ENCODE results near the gene RAB5B. TPM values are rescaled to one million over a fixed set of nuclear protein-coding genes. Genes with fewer than 3 reads are reported as not detected.
A peak's percentile ranks its signal among the peaks of the same experiment; 100 is the strongest.

The RAB5B gene
- total RNA-seq, 1 experiment from 2014 or later: 48.4 TPM

- peak; percentile 48 for DNase-seq
- H3K9ac ChIP-seq (ENCODE audit: extremely low read depth, insufficient read length, low read length): no peak overlapping the region
- H3K4me2 ChIP-seq (ENCODE audit: insufficient read depth, insufficient read length, low read length): no peak overlapping the region
- no CpG with 5 or more reads among the region's 6 CpGs for WGBS (ENCODE audit: extremely low coverage, insufficient read length, low lambda C conversion rate)
- no peak overlapping the region for H3K23ac ChIP-seq (ENCODE audit: insufficient read length, low read depth, low read length)
- H3K4ac ChIP-seq (ENCODE audit: low read depth, low read length): no peak overlapping the region
- H4K5ac ChIP-seq (ENCODE audit: insufficient read length, low read depth, low read length): no peak overlapping the region
- H3K27me3 Mint-ChIP-seq (ENCODE audit: low read depth): no peaks in the 10 kb centered on the region
- no peak overlapping the region for H2AFZ ChIP-seq (ENCODE audit: low read length)
- H3K4me3 Mint-ChIP-seq: no peak overlapping the region
- no peak overlapping the region for H3K14ac ChIP-seq (ENCODE audit: insufficient read depth, low read length)
- no peaks in the 10 kb centered on the region for H3K27me3 ChIP-seq (ENCODE audit: insufficient read depth, low read length)
- H3K79me2 ChIP-seq (ENCODE audit: insufficient read depth, low read length): no peaks in the 10 kb centered on the region
- no peak overlapping the region for H3K18ac ChIP-seq (ENCODE audit: insufficient read length, low read depth, low read length)
- TF ChIP-seq CTCF (conservative IDR thresholded peaks at IDR 0.05): peak; percentile 77
- no peak overlapping the region for H3K56ac ChIP-seq (ENCODE audit: insufficient read length, low read depth, low read length)
- H4K20me1 ChIP-seq (ENCODE audit: control insufficient read depth, insufficient read depth, insufficient read length): no peaks in the 10 kb centered on the region
- no peak overlapping the region for H2BK120ac ChIP-seq (ENCODE audit: low read depth, low read length, poor library complexity, severe bottlenecking)
- H2AK5ac ChIP-seq (ENCODE audit: insufficient read length, low read length): no peak overlapping the region
- H3K4me1 Mint-ChIP-seq: no peaks in the 10 kb centered on the region
- H3K36me3 Mint-ChIP-seq (ENCODE audit: insufficient read depth in 1 of 3, low read depth in 3 of 3): peaks cover 25 to 77% (median 64%) of the 10 kb centered on the region in 3 experiments; a peak in 6 of 7 replicates
- no peak overlapping the region for H4K8ac ChIP-seq (replicated peaks; ENCODE audit: insufficient read length, low read depth, low read length)
- no peaks in the 10 kb centered on the region for H3K4me1 ChIP-seq (ENCODE audit: insufficient read depth, low read length)
- H3T11ph ChIP-seq (ENCODE audit: low read length): no peak overlapping the region
- no peaks in the 10 kb centered on the region for H3K79me1 ChIP-seq (ENCODE audit: insufficient read depth, low read depth, low read length, poor library complexity, severe bottlenecking)
- H2BK15ac ChIP-seq (ENCODE audit: low read depth, low read length): no peak overlapping the region
- H3K9me3 Mint-ChIP-seq: no peaks in the 10 kb centered on the region
- H3K27ac ChIP-seq (ENCODE audit: insufficient read length, low read depth, low read length): no peak overlapping the region
- no peak overlapping the region for H2BK5ac ChIP-seq (ENCODE audit: insufficient read length, low read length)
- H3K9me3 ChIP-seq (ENCODE audit: control insufficient read depth, low read depth, low read length): no peaks in the 10 kb centered on the region
- no peaks in the 10 kb centered on the region for H3K23me2 ChIP-seq (ENCODE audit: insufficient read length, low read depth, low read length, poor library complexity, severe bottlenecking)
- no peak overlapping the region for H2BK12ac ChIP-seq (ENCODE audit: insufficient read length, low read depth, low read length)
- peak overlapping the region in 1 of 3 experiments; percentile 64; a peak in 2 of 7 replicates for H3K27ac Mint-ChIP-seq
- no peak overlapping the region for H4K91ac ChIP-seq (ENCODE audit: insufficient read length, low read depth, low read length)
- H2BK20ac ChIP-seq (ENCODE audit: low read depth, low read length, poor library complexity, severe bottlenecking): no peak overlapping the region
Observed at GRCh38 chr12:56029666-56030293, 55.9 kb downstream of the RAB5B start.
